ENCODE data around the gene CHKB. TPM values are rescaled to one million over a fixed set of nuclear protein-coding genes. Genes with fewer than 3 reads are reported as not detected.
A peak's percentile ranks its signal among the peaks of the same experiment; 100 is the strongest.

CHKB gene
- total and polyA plus RNA-seq, 2 of the 4 experiments (the other 2 are of a cell fraction), result 8.1 to 36.9 TPM

- POLR2A ChIA-PET (ENCODE audit: unreplicated experiment), result no interaction called here
- Histone ChIP-seq H2BK120ac (ENCODE audit: low read depth, low read length) (no peak overlapping the region), H3K27me3 (ENCODE audit: control insufficient read depth, insufficient read depth, low read length) (no peaks in the 10 kb centered on the region), H4K20me1 (ENCODE audit: insufficient read depth, low read length) (no peaks in the 10 kb centered on the region), H4K5ac (ENCODE audit: low read depth, low read length) (no peak overlapping the region), H2AK9ac (replicated peaks; ENCODE audit: low read depth, low read length, poor library complexity) (no peak overlapping the region), H3K9me1 (ENCODE audit: insufficient read depth, low read length) (peaks cover 28% of the 10 kb centered on the region), H4K91ac (ENCODE audit: insufficient read depth, low read depth, low read length) (no peak overlapping the region), H2BK15ac (ENCODE audit: low read depth, low read length) (no peak overlapping the region), H3K9me3 (ENCODE audit: control insufficient read depth, insufficient read depth, low read length) (no peaks in the 10 kb centered on the region), H3K9ac (ENCODE audit: low read depth, low read length) (no peak overlapping the region), H2AK5ac (ENCODE audit: low read depth, low read length) (peak overlapping the region; percentile 63), H3K27ac (ENCODE audit: insufficient read depth, low read length) (no peak overlapping the region), H4K8ac (ENCODE audit: low read depth in 2 of 2, low read length in 2 of 2) (no peak overlapping the region; a peak in 1 of 4 replicates), H3K4me1 (ENCODE audit: control insufficient read depth, insufficient read depth, low read length) (peaks cover 17% of the 10 kb centered on the region), H3K23ac (ENCODE audit: low read depth, low read length) (no peak overlapping the region), H3K14ac (replicated peaks; ENCODE audit: low read depth, low read length) (no peak overlapping the region; the same call in 1 of the 2 replicates), H3K4ac (ENCODE audit: low read depth, low read length) (no peak overlapping the region), H3K56ac (ENCODE audit: extremely low read depth, insufficient read depth, low read length) (no peak overlapping the region), H3K18ac (ENCODE audit: low read depth, low read length) (no peak overlapping the region), H3K4me2 (ENCODE audit: low read depth, low read length) (no peak overlapping the region), H2BK20ac (ENCODE audit: low read depth, low read length) (no peak overlapping the region), H3K79me1 (ENCODE audit: low read depth in 1 of 2, low read length in 2 of 2) (peaks cover 10 to 30% of the 10 kb centered on the region in 2 experiments; a peak in 3 of 4 replicates), H3K36me3 (ENCODE audit: control insufficient read depth, insufficient read depth, low read length) (peaks cover 4% of the 10 kb centered on the region; the same call in 1 of the 2 replicates), H3K4me3 (ENCODE audit: insufficient read depth, low read depth, low read length) (no peak overlapping the region), H2BK5ac (ENCODE audit: low read depth, low read length, poor library complexity, severe bottlenecking) (no peak overlapping the region), H2AFZ (replicated peaks; ENCODE audit: low read length, poor library complexity) (peak overlapping the region; percentile 58)
- ATAC-seq (ENCODE audit: low read depth), result no peak
- in situ Hi-C loops (cut with MboI; ENCODE audit: low sequenced_read_pairs), result loop anchor here (5.0 kb wide), 1 partner anchor 50 kb away; the partner anchor contains the start of gene SCO2
- CTCF ChIA-PET, result no interaction called here
- no peak for DNase-seq
- TF ChIP-seq MXI1 (IDR thresholded peaks at IDR 0.05; ENCODE audit: borderline replicate concordance, low read depth, low read length), result no peak
- dilution Hi-C loops (cut with HindIII; ENCODE audit: low sequenced_read_pairs, unreplicated experiment), result no loop called here
- no TSS peak for BruUV-seq (replicated peaks)
- intact Hi-C loops (cut with micrococcal nuclease), result loop anchor here (5.0 kb wide), 1 partner anchor 45 kb away; no protein-coding TSS in a partner anchor
- 47% methylated on average over 13 of the region's 23 CpGs; no CpG with 5 or more reads in 1 of the 2 experiments for WGBS, 2 experiments (ENCODE audit: extremely low coverage in 2 of 2, insufficient read length in 1 of 2)
Observed at GRCh38 chr22:50577697-50577986, 5.0 kb downstream of the CHKB start.
